Large intestine (tissue), 3 donors: Measurements from ENCODE around the gene DENND2C. TPM values are rescaled to one million over a fixed set of nuclear protein-coding genes. Genes with fewer than 3 reads are reported as not detected.
A peak's percentile ranks its signal among the peaks of the same experiment; 100 is the strongest.

Source experiments
- DNase-seq, 2 donors: peaks; one replicate each; pipeline versions ENCODE4 v3.0.0 to v3.0.0-alpha.2; 2013
- H3K27ac ChIP-seq: one replicate; pipeline ENCODE4 v1.5.1; 2013; ENCODE audit warnings: low read length
- H3K27me3 ChIP-seq: 2 replicates; pipeline ENCODE4 v1.6.1; 2013; ENCODE audit warnings: low read length; ENCODE audit not compliant: control insufficient read depth, insufficient read depth
- H3K36me3 ChIP-seq: 2 replicates; pipeline ENCODE4 v1.6.1; 2013; ENCODE audit warnings: low read length; ENCODE audit not compliant: control insufficient read depth, insufficient read depth
- H3K4me1 ChIP-seq: one replicate; pipeline ENCODE4 v1.6.1; 2013; ENCODE audit warnings: low read length; ENCODE audit not compliant: control insufficient read depth, insufficient read depth
- H3K4me3 ChIP-seq: one replicate; pipeline ENCODE4 v1.5.1; 2013; ENCODE audit warnings: low read length
- H3K9me3 ChIP-seq: one replicate; pipeline ENCODE4 v1.6.1; 2013; ENCODE audit warnings: mild to moderate bottlenecking, low read depth, low read length, moderate library complexity; ENCODE audit not compliant: control insufficient read depth
- WGBS: methylation state at CpG from one replicate; pipeline ENCODE4 v1.1.5; 2013; ENCODE audit warnings: low lambda C conversion rate; ENCODE audit not compliant: insufficient coverage; 5-methylcytosine and 5-hydroxymethylcytosine counted together
- polyA plus RNA-seq: library from polyadenylated mRNA; unstranded; fragments of 120-200 nt; gene quantifications from one replicate; pipeline ENCODE4 v1.2.1, GENCODE V29; 2013

DENND2C gene
- polyA plus RNA-seq, 1 donor = 0.99 TPM

GRCh38 chr1:114677691-114678090 is 7.8 kb upstream of the DENND2C start:
- Histone ChIP-seq H3K4me1 (no peaks in the 10 kb centered on the region), H3K27ac (no peak overlapping the region), H3K27me3 (peaks cover 13% of the 10 kb centered on the region), H3K9me3 (no peaks in the 10 kb centered on the region), H3K4me3 (no peak overlapping the region), H3K36me3 (no peaks in the 10 kb centered on the region)
- DNase-seq = no peak
- WGBS = 87% methylated on average over 4 of the region's 5 CpGs

DNA sequence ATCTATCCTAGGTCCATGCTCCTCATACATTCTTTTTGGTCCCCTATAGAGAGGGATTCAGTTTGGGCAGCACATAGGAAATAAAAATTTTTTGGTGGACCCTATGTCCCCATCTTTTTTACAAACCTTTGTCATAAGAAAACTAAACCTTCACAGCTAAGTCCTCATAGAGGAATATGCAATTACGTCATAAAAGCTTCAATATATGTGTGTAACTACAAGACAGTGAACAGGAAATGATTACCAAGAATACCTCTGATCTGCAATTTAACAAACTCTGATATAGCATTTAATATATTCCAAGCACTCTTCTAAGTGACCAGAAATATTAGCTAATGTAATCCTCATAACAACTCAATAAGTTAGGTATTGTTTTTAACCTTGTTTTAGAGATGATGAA is 6.3 kb upstream of the DENND2C start:
- no peak overlapping the region for H3K27ac ChIP-seq
- no peaks in the 10 kb centered on the region for H3K4me1 ChIP-seq
- no CpG with 5 or more reads among the region's 1 CpG for WGBS
- H3K36me3 ChIP-seq = no peaks in the 10 kb centered on the region
- no peak for DNase-seq
- H3K4me3 ChIP-seq = no peak overlapping the region
- H3K9me3 ChIP-seq = no peaks in the 10 kb centered on the region
- H3K27me3 ChIP-seq = peaks cover 13% of the 10 kb centered on the region

DNA sequence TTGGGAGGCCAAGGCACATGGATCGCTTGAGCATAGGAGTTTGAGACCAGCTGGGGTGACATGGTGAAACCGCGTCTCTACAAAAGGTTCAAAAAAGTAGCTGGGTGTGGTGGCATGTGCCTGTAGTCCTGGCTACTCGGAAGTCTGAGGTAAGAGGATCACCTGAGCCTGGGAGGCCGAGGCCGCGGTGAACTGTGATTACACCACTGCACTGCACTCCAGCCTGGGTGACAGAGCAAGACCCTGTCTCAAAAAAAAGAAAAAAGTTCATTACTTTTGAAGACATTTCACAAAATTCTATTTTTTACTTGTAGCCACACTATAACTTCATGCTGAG is 2.1 kb upstream of the DENND2C start:
- H3K4me3 ChIP-seq = no peak overlapping the region
- H3K4me1 ChIP-seq = no peaks in the 10 kb centered on the region
- H3K27me3 ChIP-seq = peaks cover 9% of the 10 kb centered on the region
- no peak for DNase-seq
- no peaks in the 10 kb centered on the region for H3K36me3 ChIP-seq
- WGBS = no CpG with 5 or more reads among the region's 7 CpGs
- no peaks in the 10 kb centered on the region for H3K9me3 ChIP-seq
- H3K27ac ChIP-seq = no peak overlapping the region

GRCh38 chr1:114671011-114671938 is 1.4 kb upstream of the DENND2C start:
- DNase-seq = no peak
- 58% methylated on average over 2 of the region's 9 CpGs for WGBS

GRCh38 chr1:114670083-114671010 is 498 bp upstream of the DENND2C start:
- Histone ChIP-seq H3K27me3 (peaks cover 1% of the 10 kb centered on the region), H3K9me3 (no peaks in the 10 kb centered on the region), H3K36me3 (no peaks in the 10 kb centered on the region), H3K4me3 (peak overlapping the region; percentile 84), H3K4me1 (no peaks in the 10 kb centered on the region), H3K27ac (peak overlapping the region; percentile 58)
- peak; percentile 81 to 91 for DNase-seq
- 0% methylated on average over 2 of the region's 45 CpGs for WGBS

More at GRCh38 chr1:114671011-114671938, 1.4 kb upstream of the DENND2C start:
- Histone ChIP-seq H3K4me3 (no peak overlapping the region), H3K27ac (no peak overlapping the region), H3K27me3 (peaks cover 5% of the 10 kb centered on the region), H3K4me1 (no peaks in the 10 kb centered on the region), H3K36me3 (no peaks in the 10 kb centered on the region), H3K9me3 (no peaks in the 10 kb centered on the region)

DNA sequence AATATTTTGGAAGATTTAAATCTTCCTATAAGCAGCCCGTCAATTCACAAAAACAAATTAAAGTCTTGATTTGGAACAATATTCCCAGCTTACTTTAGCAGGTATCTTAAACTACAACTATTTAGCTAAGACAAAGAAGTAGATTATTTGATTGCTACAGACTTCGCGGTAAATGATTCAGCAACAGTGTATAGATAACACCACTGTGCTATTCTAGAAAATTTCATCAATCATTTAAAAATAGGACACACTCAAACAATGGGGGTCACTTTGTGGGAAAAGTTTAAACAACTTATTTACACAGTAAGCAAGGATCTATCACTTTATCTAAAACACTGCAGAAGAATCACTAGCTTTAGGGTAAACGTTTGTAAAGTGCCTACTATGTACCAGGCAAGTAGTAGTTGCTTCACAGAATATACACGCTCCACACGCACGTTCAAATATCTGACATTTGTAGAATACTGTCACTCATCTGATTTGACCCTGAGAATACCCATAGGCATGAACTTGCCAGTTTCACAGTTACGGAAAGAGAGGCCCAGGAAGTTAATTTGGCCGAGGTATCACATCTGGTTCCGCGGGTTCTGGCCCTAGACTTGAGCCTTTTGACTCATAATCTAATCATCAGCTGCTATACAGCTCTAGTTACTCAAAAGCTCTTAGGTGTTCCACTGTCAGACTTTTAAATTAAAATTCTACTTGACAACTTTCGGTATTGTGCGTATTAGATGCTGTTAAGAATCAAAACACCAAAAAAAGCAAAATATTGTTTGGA is 876 bp downstream of the DENND2C start:
- DNase-seq = peak in 1 of 2 donors; percentile 3
- no peak overlapping the region for H3K27ac ChIP-seq
- 58% methylated on average over 5 of the region's 13 CpGs for WGBS
- H3K4me1 ChIP-seq = no peaks in the 10 kb centered on the region
- H3K9me3 ChIP-seq = no peaks in the 10 kb centered on the region
- H3K27me3 ChIP-seq = no peaks in the 10 kb centered on the region
- peak overlapping the region; percentile 84 for H3K4me3 ChIP-seq
- no peaks in the 10 kb centered on the region for H3K36me3 ChIP-seq

- Histone ChIP-seq H3K9me3 (no peaks in the 10 kb centered on the region), H3K4me3 (no peak overlapping the region), H3K27ac (no peak overlapping the region), H3K4me1 (no peaks in the 10 kb centered on the region), H3K36me3 (no peaks in the 10 kb centered on the region), H3K27me3 (no peaks in the 10 kb centered on the region)
- DNase-seq = no peak
- WGBS = 60% methylated on average over 1 of the region's 4 CpGs
These were observed 1.5 kb downstream of the DENND2C start for GRCh38 chr1:114668373-114668772.

GRCh38 chr1:114666954-114667353 is 2.9 kb downstream of the DENND2C start:
- WGBS = 89% methylated on average over 3 of the region's 3 CpGs
- no peak for DNase-seq

GRCh38 chr1:114660238-114660637 is 9.6 kb downstream of the DENND2C start:
- 67% methylated on average over 1 of the region's 2 CpGs for whole genome bisulfite sequencing
- DNase-seq = no peak
- no peak overlapping the region for H3K27ac ChIP-seq
- no peaks in the 10 kb centered on the region for H3K9me3 ChIP-seq
- H3K4me1 ChIP-seq = no peaks in the 10 kb centered on the region
- no peaks in the 10 kb centered on the region for H3K36me3 ChIP-seq
- no peaks in the 10 kb centered on the region for H3K27me3 ChIP-seq
- H3K4me3 ChIP-seq = no peak overlapping the region

More at GRCh38 chr1:114666954-114667353, 2.9 kb downstream of the DENND2C start:
- Histone ChIP-seq H3K4me1 (no peaks in the 10 kb centered on the region), H3K27ac (no peak overlapping the region), H3K27me3 (no peaks in the 10 kb centered on the region), H3K36me3 (no peaks in the 10 kb centered on the region), H3K4me3 (no peak overlapping the region), H3K9me3 (no peaks in the 10 kb centered on the region)

GRCh38 chr1:114651893-114652292 is 18.0 kb downstream of the DENND2C start:
- H3K9me3 ChIP-seq = no peaks in the 10 kb centered on the region
- no peaks in the 10 kb centered on the region for H3K27me3 ChIP-seq
- H3K4me3 ChIP-seq = no peak overlapping the region
- H3K36me3 ChIP-seq = no peaks in the 10 kb centered on the region
- no peaks in the 10 kb centered on the region for H3K4me1 ChIP-seq
- H3K27ac ChIP-seq = no peak overlapping the region
- DNase-seq = no peak
- no CpG with 5 or more reads among the region's 2 CpGs for WGBS
